Measurements from ENCODE around the gene FBXO45. TPM values are rescaled to one million over a fixed set of nuclear protein-coding genes. Genes with fewer than 3 reads are reported as not detected.
"Not testable (repeated sequence)": the region's sequence is repeated elsewhere in the genome, so short reads cannot be mapped to it uniquely, and the experiment has no call there.

FBXO45 gene
- total RNA-seq, 1 donor from 2014 or later: 17.2 TPM

GRCh38 chr3:196557236-196557635 lies 11.2 kb upstream of the FBXO45 start:
- DNase-seq: no peak

GRCh38 chr3:196558476-196558875 lies 10.0 kb upstream of the FBXO45 start:
- DNase-seq: no peak

- no peak for DNase-seq
Observed at GRCh38 chr3:196559826-196560225, 8.6 kb upstream of the FBXO45 start.

- DNase-seq: peak; percentile 64
Observed at GRCh38 chr3:196563721-196564225, 4.7 kb upstream of the FBXO45 start.

- peak; percentile 55 for DNase-seq
Observed at GRCh38 chr3:196569003-196569516, 600 bp downstream of the FBXO45 start.

- DNase-seq: not testable (repeated sequence)
Observed at GRCh38 chr3:196570332-196570731, 1.9 kb downstream of the FBXO45 start.

- no peak for DNase-seq
Observed at GRCh38 chr3:196572389-196572788, 3.9 kb downstream of the FBXO45 start.

- DNase-seq: no peak
Observed at GRCh38 chr3:196585044-196585757, 16.7 kb downstream of the FBXO45 start.

GRCh38 chr3:196590279-196590678 lies 21.8 kb downstream of the FBXO45 start:
- DNase-seq: no peak

- DNase-seq: no peak
Observed at GRCh38 chr3:196596355-196596754, 27.9 kb downstream of the FBXO45 start.

- DNase-seq: not testable (repeated sequence)
Observed at GRCh38 chr3:196597971-196598733, 29.7 kb downstream of the FBXO45 start.

GRCh38 chr3:196599734-196600128 lies 31.3 kb downstream of the FBXO45 start:
- no peak for DNase-seq

GRCh38 chr3:196600359-196600758 lies 31.9 kb downstream of the FBXO45 start:
- no peak for DNase-seq

- no peak for DNase-seq
Observed at GRCh38 chr3:196602673-196603072, 34.2 kb downstream of the FBXO45 start.

GRCh38 chr3:196603683-196604082 lies 35.2 kb downstream of the FBXO45 start:
- DNase-seq: no peak

- no peak for DNase-seq
Observed at GRCh38 chr3:196604548-196604947, 36.1 kb downstream of the FBXO45 start.

GRCh38 chr3:196608693-196609092 lies 40.2 kb downstream of the FBXO45 start:
- DNase-seq: no peak

GRCh38 chr3:196609343-196609775 lies 40.9 kb downstream of the FBXO45 start:
- DNase-seq: peak; percentile 93

- DNase-seq: no peak
Observed at GRCh38 chr3:196609805-196610515, 41.5 kb downstream of the FBXO45 start.

GRCh38 chr3:196611761-196612483 lies 43.5 kb downstream of the FBXO45 start:
- DNase-seq: peak; percentile 72

- not testable (repeated sequence) for DNase-seq
Observed at GRCh38 chr3:196615234-196615633, 46.8 kb downstream of the FBXO45 start.

- DNase-seq: no peak
Observed at GRCh38 chr3:196617256-196617655, 48.8 kb downstream of the FBXO45 start.
